ENCODE measurements around the gene RARRES1. TPM values are rescaled to one million over a fixed set of nuclear protein-coding genes. Genes with fewer than 3 reads are reported as not detected.

RARRES1 gene
- total RNA-seq, 1 donor from 2014 or later, result 2.4 TPM

GRCh38 chr3:158777161-158777873 lies 45.1 kb upstream of the RARRES1 start:
- no peaks in the 10 kb centered on the region for H3K27me3 Mint-ChIP-seq (ENCODE audit: unreplicated experiment)
- H3K4me1 Mint-ChIP-seq (ENCODE audit: unreplicated experiment), result no peaks in the 10 kb centered on the region
- H3K9me3 Mint-ChIP-seq (ENCODE audit: unreplicated experiment), result no peaks in the 10 kb centered on the region
- no peak for DNase-seq (ENCODE audit: extremely low spot score, unreplicated experiment)
- H3K27ac Mint-ChIP-seq (ENCODE audit: unreplicated experiment), result no peak overlapping the region
- no peak overlapping the region for H3K4me3 Mint-ChIP-seq (ENCODE audit: unreplicated experiment)
- TF ChIP-seq CTCF (IDR thresholded peaks at IDR 0.05), result no peak
- H3K36me3 Mint-ChIP-seq (ENCODE audit: unreplicated experiment), result no peaks in the 10 kb centered on the region

- H3K36me3 Mint-ChIP-seq (ENCODE audit: unreplicated experiment), result no peaks in the 10 kb centered on the region
- no peak for DNase-seq (ENCODE audit: extremely low spot score, unreplicated experiment)
- H3K4me3 Mint-ChIP-seq (ENCODE audit: unreplicated experiment), result no peak overlapping the region
- no peak for TF ChIP-seq CTCF (IDR thresholded peaks at IDR 0.05)
- no peaks in the 10 kb centered on the region for H3K27me3 Mint-ChIP-seq (ENCODE audit: unreplicated experiment)
- no peaks in the 10 kb centered on the region for H3K4me1 Mint-ChIP-seq (ENCODE audit: unreplicated experiment)
- H3K27ac Mint-ChIP-seq (ENCODE audit: unreplicated experiment), result no peak overlapping the region
- H3K9me3 Mint-ChIP-seq (ENCODE audit: unreplicated experiment), result no peaks in the 10 kb centered on the region
Observed at GRCh38 chr3:158776531-158776930, 44.3 kb upstream of the RARRES1 start.

GRCh38 chr3:158775426-158776410 lies 43.5 kb upstream of the RARRES1 start:
- no peaks in the 10 kb centered on the region for H3K9me3 Mint-ChIP-seq (ENCODE audit: unreplicated experiment)
- H3K4me3 Mint-ChIP-seq (ENCODE audit: unreplicated experiment), result no peak overlapping the region
- no peaks in the 10 kb centered on the region for H3K4me1 Mint-ChIP-seq (ENCODE audit: unreplicated experiment)
- no peak for TF ChIP-seq CTCF (IDR thresholded peaks at IDR 0.05)
- no peaks in the 10 kb centered on the region for H3K27me3 Mint-ChIP-seq (ENCODE audit: unreplicated experiment)
- no peak for DNase-seq (ENCODE audit: extremely low spot score, unreplicated experiment)
- H3K36me3 Mint-ChIP-seq (ENCODE audit: unreplicated experiment), result no peaks in the 10 kb centered on the region
- no peak overlapping the region for H3K27ac Mint-ChIP-seq (ENCODE audit: unreplicated experiment)

GRCh38 chr3:158774965-158775364 lies 42.7 kb upstream of the RARRES1 start:
- peaks cover 4% of the 10 kb centered on the region for H3K4me1 Mint-ChIP-seq (ENCODE audit: unreplicated experiment)
- H3K27me3 Mint-ChIP-seq (ENCODE audit: unreplicated experiment), result no peaks in the 10 kb centered on the region
- no peak overlapping the region for H3K27ac Mint-ChIP-seq (ENCODE audit: unreplicated experiment)

More at GRCh38 chr3:158774965-158775364, 42.7 kb upstream of the RARRES1 start:
- TF ChIP-seq CTCF (IDR thresholded peaks at IDR 0.05), result no peak
- no peaks in the 10 kb centered on the region for H3K9me3 Mint-ChIP-seq (ENCODE audit: unreplicated experiment)
- no peaks in the 10 kb centered on the region for H3K36me3 Mint-ChIP-seq (ENCODE audit: unreplicated experiment)
- no peak for DNase-seq (ENCODE audit: extremely low spot score, unreplicated experiment)
- no peak overlapping the region for H3K4me3 Mint-ChIP-seq (ENCODE audit: unreplicated experiment)
